Lower leg skin (tissue), 3 donors: Measurements from ENCODE around the gene ADORA1.

Source experiments
- CTCF ChIP-seq, 3 donors: fragments of 450-650 bp; IDR thresholded peaks; one replicate each; pipeline ENCODE4 v1.5.1; 2016; ENCODE audit warnings: antibody characterized with exemption in 3 of 3, mild to moderate bottlenecking in 3 of 3, moderate library complexity in 2 of 3
- POLR2A ChIP-seq, 2 donors: fragments of 450-650 bp; IDR thresholded peaks; one replicate each; pipeline ENCODE4 v1.6.1; 2016 to 2017; ENCODE audit warnings: antibody characterized with exemption in 2 of 2, mild to moderate bottlenecking in 1 of 2, moderate library complexity in 1 of 2

GRCh38 chr1:203150511-203151297 lies 23.2 kb downstream of the ADORA1 start:
- TF ChIP-seq CTCF (IDR thresholded peaks at IDR 0.05) (no peak), POLR2A (IDR thresholded peaks at IDR 0.05) (no peak)
